WTC11 (cell line): ENCODE measurements around the gene SYPL1. TPM values are rescaled to one million over a fixed set of nuclear protein-coding genes. Genes with fewer than 3 reads are reported as not detected.

Experiments used
- ATAC-seq: fragments of 200-7000 bp; cut with Tn5 transposase; 2 replicates; pipeline ENCODE4 v1.10.0; 2021; ENCODE audit warnings: mild to moderate bottlenecking, moderate library complexity
- CTCF ChIA-PET: fragments of 300-600 bp; sonication (Branson Sonifier 250); formaldehyde crosslinking; loops from one replicate; lab custom pipeline; 2021; ENCODE audit warnings: antibody characterized with exemption; lab: Charles Lee
- POLR2A ChIA-PET: fragments of 350-600 bp; sonication (Branson Sonifier 250); formaldehyde crosslinking; loops from one replicate; lab custom pipeline; 2021; ENCODE audit warnings: antibody characterized with exemption; lab: Charles Lee
- DNase-seq: peaks from one replicate; pipeline ENCODE4 v3.0.0; 2021; ENCODE audit warnings: low spot score
- H3K27ac Mint-ChIP-seq: 2 replicates; pipeline ENCODE4 v1.8.0; 2021; ENCODE audit warnings: mixed read lengths
- H3K27me3 Mint-ChIP-seq: 2 replicates; pipeline ENCODE4 v1.8.0; 2021; ENCODE audit warnings: low read depth, mild to moderate bottlenecking, moderate library complexity, mixed read lengths
- H3K36me3 Mint-ChIP-seq: 2 replicates; pipeline ENCODE4 v1.8.0; 2021; ENCODE audit warnings: mixed read lengths
- H3K4me1 Mint-ChIP-seq: 2 replicates; pipeline ENCODE4 v1.8.0; 2022; ENCODE audit warnings: mixed read lengths
- H3K4me3 Mint-ChIP-seq: 2 replicates; pipeline ENCODE4 v1.8.0; 2021; ENCODE audit warnings: mild to moderate bottlenecking, moderate library complexity, mixed read lengths
- H3K9me3 Mint-ChIP-seq: 2 replicates; pipeline ENCODE4 v1.8.0; 2021; ENCODE audit warnings: mixed read lengths
- ATF1 ChIP-seq: sonication (generic); formaldehyde crosslinking; IDR thresholded peaks from 2 replicates; pipeline ENCODE4 v1.8.1; 2023; ENCODE audit warnings: mild to moderate bottlenecking, moderate library complexity, missing genetic modification reagents
- GABPB1 ChIP-seq: sonication (generic); formaldehyde crosslinking; IDR thresholded peaks from 2 replicates; pipeline ENCODE4 v1.8.1; 2023; ENCODE audit warnings: mild to moderate bottlenecking, missing genetic modification reagents
- IRF2 ChIP-seq: sonication (generic); formaldehyde crosslinking; IDR thresholded peaks from 2 replicates; pipeline ENCODE4 v1.8.0; 2022; ENCODE audit warnings: low read depth, missing genetic modification reagents, borderline replicate concordance
- MXD4 ChIP-seq: fragments of 250-450 bp; sonication (Bioruptor Pico); IDR thresholded peaks from 2 replicates; pipeline ENCODE4 v1.8.0; 2021; ENCODE audit warnings: mild to moderate bottlenecking, moderate library complexity, borderline replicate concordance
- MYBL2 ChIP-seq: sonication (generic); formaldehyde crosslinking; IDR thresholded peaks from 2 replicates; pipeline ENCODE4 v1.8.1; 2023; ENCODE audit warnings: mild to moderate bottlenecking, moderate library complexity, missing genetic modification reagents
- NFE2L1 ChIP-seq: sonication (generic); formaldehyde crosslinking; IDR thresholded peaks from 2 replicates; pipeline ENCODE4 v1.8.1; 2023; ENCODE audit warnings: missing genetic modification reagents
- RELA ChIP-seq: sonication (generic); formaldehyde crosslinking; IDR thresholded peaks from 2 replicates; pipeline ENCODE4 v1.8.1; 2022; ENCODE audit warnings: missing genetic modification reagents, mild to moderate bottlenecking, borderline replicate concordance
- SMAD4 ChIP-seq: sonication (generic); formaldehyde crosslinking; IDR thresholded peaks from 2 replicates; pipeline ENCODE4 v1.8.0; 2022; ENCODE audit warnings: mild to moderate bottlenecking, missing genetic modification reagents
- SOX15 ChIP-seq: fragments of 250-450 bp; sonication (Bioruptor Pico); IDR thresholded peaks from 2 replicates; pipeline ENCODE4 v1.9.0; 2021; ENCODE audit warnings: mild to moderate bottlenecking
- TCF7 ChIP-seq: sonication (generic); formaldehyde crosslinking; IDR thresholded peaks from 2 replicates; pipeline ENCODE4 v1.8.0; 2022; ENCODE audit warnings: mild to moderate bottlenecking, low read depth, missing genetic modification reagents, moderate library complexity
- ZNF121 ChIP-seq: sonication (generic); formaldehyde crosslinking; IDR thresholded peaks from 2 replicates; pipeline ENCODE4 v1.8.0; 2023; ENCODE audit warnings: missing genetic modification reagents
- ZNF138 ChIP-seq: sonication (generic); formaldehyde crosslinking; conservative IDR thresholded peaks from 2 replicates; pipeline ENCODE4 v1.8.1; 2022; ENCODE audit warnings: mild to moderate bottlenecking, moderate library complexity, missing genetic modification reagents
- ZNF232 ChIP-seq: sonication (generic); formaldehyde crosslinking; IDR thresholded peaks from 2 replicates; pipeline ENCODE4 v1.8.0; 2022; ENCODE audit warnings: mild to moderate bottlenecking, missing genetic modification reagents
- ZNF416 ChIP-seq: fragments of 250-450 bp; sonication (Bioruptor Pico); IDR thresholded peaks from 2 replicates; pipeline ENCODE4 v1.9.0; 2021; ENCODE audit warnings: mild to moderate bottlenecking, inconsistent platforms
- total RNA-seq: library from RNA; stranded (reverse); gene quantifications from 3 replicates; pipeline ENCODE4 v1.2.3, GENCODE V29; 2021
- TF ChIP-seq, protein P1 (sequence below): fragments of 200-600 bp; IDR thresholded peaks from 2 replicates; pipeline ENCODE4 v1.8.0; 2022; ENCODE audit warnings: antibody characterized with exemption
- TF ChIP-seq, protein P2 (sequence below): sonication (generic); formaldehyde crosslinking; IDR thresholded peaks from 2 replicates; pipeline ENCODE4 v1.8.1; 2022; ENCODE audit warnings: low read depth, missing genetic modification reagents, borderline replicate concordance
- TF ChIP-seq, protein P3 (sequence below): sonication (generic); formaldehyde crosslinking; IDR thresholded peaks from 2 replicates; pipeline ENCODE4 v1.8.1; 2022; ENCODE audit warnings: low read depth, mild to moderate bottlenecking, moderate library complexity, missing genetic modification reagents, borderline replicate concordance
- TF ChIP-seq, protein P4 (sequence below): sonication (generic); formaldehyde crosslinking; IDR thresholded peaks from 2 replicates; pipeline ENCODE4 v1.8.0; 2023; ENCODE audit warnings: missing genetic modification reagents, mild to moderate bottlenecking, borderline replicate concordance
- TF ChIP-seq, protein P5 (sequence below): sonication (generic); formaldehyde crosslinking; IDR thresholded peaks from 2 replicates; pipeline ENCODE4 v1.8.0; 2022; ENCODE audit warnings: mild to moderate bottlenecking, missing genetic modification reagents
- TF ChIP-seq, protein P6 (sequence below): fragments of 250-450 bp; sonication (Bioruptor Pico); IDR thresholded peaks from 2 replicates; pipeline ENCODE4 v1.8.0; 2021; ENCODE audit warnings: mild to moderate bottlenecking
- TF ChIP-seq, protein P7 (sequence below): sonication (generic); formaldehyde crosslinking; IDR thresholded peaks from 2 replicates; pipeline ENCODE4 v1.8.0; 2022; ENCODE audit warnings: mild to moderate bottlenecking, missing genetic modification reagents

Gene SYPL1
- total RNA-seq, 1 experiment from 2014 or later = 54.8 TPM

DNA sequence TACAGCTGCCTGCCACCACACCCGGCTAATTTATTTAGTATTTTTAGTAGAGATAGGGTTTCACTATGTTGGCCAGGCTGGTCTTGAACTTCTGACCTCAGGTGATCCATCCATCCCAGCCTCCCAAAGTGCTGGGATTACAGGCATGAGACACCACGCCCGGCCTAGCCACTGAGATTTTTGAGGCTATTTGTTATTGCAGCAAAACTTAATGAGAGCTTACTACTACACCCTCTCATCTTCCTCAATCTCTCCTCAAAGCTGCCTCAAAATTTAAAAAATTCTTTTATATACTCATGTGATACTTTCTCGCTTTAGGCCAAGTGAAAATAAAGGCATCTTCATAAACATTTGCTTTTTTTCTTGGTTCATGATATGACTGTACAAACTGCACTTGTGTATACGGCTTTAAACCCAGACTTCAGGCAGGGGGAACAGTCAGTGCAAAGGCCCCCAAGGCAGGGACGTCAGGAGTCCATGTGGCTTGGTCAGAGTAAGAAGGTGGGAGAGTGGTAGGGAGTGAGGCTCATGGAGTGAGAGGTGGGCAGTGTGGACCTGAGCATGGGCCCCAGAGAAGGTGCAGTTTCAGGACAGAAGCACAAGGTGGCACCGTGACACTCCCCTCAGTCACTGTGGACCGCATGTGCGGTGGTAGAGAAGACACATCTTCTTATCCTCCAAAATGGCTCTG is 55.5 kb downstream of the SYPL1 start (continued):
- TF ChIP-seq, protein P1, sequence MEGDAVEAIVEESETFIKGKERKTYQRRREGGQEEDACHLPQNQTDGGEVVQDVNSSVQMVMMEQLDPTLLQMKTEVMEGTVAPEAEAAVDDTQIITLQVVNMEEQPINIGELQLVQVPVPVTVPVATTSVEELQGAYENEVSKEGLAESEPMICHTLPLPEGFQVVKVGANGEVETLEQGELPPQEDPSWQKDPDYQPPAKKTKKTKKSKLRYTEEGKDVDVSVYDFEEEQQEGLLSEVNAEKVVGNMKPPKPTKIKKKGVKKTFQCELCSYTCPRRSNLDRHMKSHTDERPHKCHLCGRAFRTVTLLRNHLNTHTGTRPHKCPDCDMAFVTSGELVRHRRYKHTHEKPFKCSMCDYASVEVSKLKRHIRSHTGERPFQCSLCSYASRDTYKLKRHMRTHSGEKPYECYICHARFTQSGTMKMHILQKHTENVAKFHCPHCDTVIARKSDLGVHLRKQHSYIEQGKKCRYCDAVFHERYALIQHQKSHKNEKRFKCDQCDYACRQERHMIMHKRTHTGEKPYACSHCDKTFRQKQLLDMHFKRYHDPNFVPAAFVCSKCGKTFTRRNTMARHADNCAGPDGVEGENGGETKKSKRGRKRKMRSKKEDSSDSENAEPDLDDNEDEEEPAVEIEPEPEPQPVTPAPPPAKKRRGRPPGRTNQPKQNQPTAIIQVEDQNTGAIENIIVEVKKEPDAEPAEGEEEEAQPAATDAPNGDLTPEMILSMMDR = peak; percentile 64
- TF ChIP-seq, protein P2, sequence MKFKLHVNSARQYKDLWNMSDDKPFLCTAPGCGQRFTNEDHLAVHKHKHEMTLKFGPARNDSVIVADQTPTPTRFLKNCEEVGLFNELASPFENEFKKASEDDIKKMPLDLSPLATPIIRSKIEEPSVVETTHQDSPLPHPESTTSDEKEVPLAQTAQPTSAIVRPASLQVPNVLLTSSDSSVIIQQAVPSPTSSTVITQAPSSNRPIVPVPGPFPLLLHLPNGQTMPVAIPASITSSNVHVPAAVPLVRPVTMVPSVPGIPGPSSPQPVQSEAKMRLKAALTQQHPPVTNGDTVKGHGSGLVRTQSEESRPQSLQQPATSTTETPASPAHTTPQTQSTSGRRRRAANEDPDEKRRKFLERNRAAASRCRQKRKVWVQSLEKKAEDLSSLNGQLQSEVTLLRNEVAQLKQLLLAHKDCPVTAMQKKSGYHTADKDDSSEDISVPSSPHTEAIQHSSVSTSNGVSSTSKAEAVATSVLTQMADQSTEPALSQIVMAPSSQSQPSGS (CRISPR knock-in tag) = no peak
- no peak for TF ChIP-seq MXD4
- TF ChIP-seq, all 79 proteins: peak for 2

DNA sequence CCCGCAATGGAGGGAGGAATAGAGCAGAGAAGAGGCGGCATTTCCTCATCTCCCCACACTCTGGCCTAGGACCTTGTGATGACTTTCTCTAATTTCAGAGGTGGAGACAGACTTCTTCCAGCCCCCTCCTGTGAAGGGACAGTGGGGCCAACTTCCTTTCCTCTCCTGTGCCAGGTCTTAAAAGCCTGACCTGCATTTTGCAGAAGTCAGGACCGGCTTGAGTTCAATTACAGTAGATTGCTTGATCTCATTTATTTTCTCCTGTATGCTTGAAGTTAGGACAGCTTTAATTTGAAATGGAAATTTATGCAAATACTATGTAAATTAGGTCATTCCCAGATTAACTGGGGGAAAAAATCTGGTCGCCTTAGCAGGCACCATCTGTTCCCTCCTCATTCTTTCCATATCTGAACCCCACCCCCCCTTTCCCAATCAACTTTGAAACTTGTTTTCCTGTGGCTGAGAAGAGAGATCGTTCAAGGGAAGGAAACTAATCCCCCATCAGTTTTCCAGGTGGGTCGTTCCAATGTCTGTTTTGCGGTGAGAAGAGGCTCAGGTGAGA is 57.1 kb downstream of the SYPL1 start:
- Mint-ChIP-seq H3K27me3 (peaks cover 3% of the 10 kb centered on the region), H3K4me1 (peaks cover 25% of the 10 kb centered on the region), H3K27ac (peak overlapping the region; percentile 83), H3K4me3 (no peak overlapping the region)
- no peak for DNase-seq
- ChIA-PET CTCF (interaction anchor here (1.1 to 4.4 kb wide), 2 partner anchors 64 to 99 kb away, joined by 3 to 44 read pairs; no protein-coding TSS in a partner anchor), POLR2A (no interaction called here)
- TF ChIP-seq SOX15 (CRISPR knock-in tag) (no peak), GABPB1 (no peak), TCF7 (CRISPR knock-in tag) (no peak), ZNF121 (CRISPR knock-in tag) (no peak), ZNF232 (CRISPR knock-in tag) (no peak), NFE2L1 (CRISPR knock-in tag) (no peak), IRF2 (no peak), RELA (CRISPR knock-in tag) (no peak), ATF1 (no peak), ZNF416 (no peak), MYBL2 (CRISPR knock-in tag) (no peak), SMAD4 (CRISPR knock-in tag) (no peak), ZNF138 (CRISPR knock-in tag) (no peak)
- TF ChIP-seq, protein P3, sequence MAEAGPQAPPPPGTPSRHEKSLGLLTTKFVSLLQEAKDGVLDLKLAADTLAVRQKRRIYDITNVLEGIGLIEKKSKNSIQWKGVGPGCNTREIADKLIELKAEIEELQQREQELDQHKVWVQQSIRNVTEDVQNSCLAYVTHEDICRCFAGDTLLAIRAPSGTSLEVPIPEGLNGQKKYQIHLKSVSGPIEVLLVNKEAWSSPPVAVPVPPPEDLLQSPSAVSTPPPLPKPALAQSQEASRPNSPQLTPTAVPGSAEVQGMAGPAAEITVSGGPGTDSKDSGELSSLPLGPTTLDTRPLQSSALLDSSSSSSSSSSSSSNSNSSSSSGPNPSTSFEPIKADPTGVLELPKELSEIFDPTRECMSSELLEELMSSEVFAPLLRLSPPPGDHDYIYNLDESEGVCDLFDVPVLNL (CRISPR knock-in tag) = no peak
- TF ChIP-seq, protein P4, sequence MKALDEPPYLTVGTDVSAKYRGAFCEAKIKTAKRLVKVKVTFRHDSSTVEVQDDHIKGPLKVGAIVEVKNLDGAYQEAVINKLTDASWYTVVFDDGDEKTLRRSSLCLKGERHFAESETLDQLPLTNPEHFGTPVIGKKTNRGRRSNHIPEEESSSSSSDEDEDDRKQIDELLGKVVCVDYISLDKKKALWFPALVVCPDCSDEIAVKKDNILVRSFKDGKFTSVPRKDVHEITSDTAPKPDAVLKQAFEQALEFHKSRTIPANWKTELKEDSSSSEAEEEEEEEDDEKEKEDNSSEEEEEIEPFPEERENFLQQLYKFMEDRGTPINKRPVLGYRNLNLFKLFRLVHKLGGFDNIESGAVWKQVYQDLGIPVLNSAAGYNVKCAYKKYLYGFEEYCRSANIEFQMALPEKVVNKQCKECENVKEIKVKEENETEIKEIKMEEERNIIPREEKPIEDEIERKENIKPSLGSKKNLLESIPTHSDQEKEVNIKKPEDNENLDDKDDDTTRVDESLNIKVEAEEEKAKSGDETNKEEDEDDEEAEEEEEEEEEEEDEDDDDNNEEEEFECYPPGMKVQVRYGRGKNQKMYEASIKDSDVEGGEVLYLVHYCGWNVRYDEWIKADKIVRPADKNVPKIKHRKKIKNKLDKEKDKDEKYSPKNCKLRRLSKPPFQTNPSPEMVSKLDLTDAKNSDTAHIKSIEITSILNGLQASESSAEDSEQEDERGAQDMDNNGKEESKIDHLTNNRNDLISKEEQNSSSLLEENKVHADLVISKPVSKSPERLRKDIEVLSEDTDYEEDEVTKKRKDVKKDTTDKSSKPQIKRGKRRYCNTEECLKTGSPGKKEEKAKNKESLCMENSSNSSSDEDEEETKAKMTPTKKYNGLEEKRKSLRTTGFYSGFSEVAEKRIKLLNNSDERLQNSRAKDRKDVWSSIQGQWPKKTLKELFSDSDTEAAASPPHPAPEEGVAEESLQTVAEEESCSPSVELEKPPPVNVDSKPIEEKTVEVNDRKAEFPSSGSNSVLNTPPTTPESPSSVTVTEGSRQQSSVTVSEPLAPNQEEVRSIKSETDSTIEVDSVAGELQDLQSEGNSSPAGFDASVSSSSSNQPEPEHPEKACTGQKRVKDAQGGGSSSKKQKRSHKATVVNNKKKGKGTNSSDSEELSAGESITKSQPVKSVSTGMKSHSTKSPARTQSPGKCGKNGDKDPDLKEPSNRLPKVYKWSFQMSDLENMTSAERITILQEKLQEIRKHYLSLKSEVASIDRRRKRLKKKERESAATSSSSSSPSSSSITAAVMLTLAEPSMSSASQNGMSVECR = no peak
- TF ChIP-seq, protein P5, sequence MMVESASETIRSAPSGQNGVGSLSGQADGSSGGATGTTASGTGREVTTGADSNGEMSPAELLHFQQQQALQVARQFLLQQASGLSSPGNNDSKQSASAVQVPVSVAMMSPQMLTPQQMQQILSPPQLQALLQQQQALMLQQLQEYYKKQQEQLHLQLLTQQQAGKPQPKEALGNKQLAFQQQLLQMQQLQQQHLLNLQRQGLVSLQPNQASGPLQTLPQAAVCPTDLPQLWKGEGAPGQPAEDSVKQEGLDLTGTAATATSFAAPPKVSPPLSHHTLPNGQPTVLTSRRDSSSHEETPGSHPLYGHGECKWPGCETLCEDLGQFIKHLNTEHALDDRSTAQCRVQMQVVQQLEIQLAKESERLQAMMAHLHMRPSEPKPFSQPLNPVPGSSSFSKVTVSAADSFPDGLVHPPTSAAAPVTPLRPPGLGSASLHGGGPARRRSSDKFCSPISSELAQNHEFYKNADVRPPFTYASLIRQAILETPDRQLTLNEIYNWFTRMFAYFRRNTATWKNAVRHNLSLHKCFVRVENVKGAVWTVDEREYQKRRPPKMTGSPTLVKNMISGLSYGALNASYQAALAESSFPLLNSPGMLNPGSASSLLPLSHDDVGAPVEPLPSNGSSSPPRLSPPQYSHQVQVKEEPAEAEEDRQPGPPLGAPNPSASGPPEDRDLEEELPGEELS (CRISPR knock-in tag) = no peak
- TF ChIP-seq, protein P6, sequence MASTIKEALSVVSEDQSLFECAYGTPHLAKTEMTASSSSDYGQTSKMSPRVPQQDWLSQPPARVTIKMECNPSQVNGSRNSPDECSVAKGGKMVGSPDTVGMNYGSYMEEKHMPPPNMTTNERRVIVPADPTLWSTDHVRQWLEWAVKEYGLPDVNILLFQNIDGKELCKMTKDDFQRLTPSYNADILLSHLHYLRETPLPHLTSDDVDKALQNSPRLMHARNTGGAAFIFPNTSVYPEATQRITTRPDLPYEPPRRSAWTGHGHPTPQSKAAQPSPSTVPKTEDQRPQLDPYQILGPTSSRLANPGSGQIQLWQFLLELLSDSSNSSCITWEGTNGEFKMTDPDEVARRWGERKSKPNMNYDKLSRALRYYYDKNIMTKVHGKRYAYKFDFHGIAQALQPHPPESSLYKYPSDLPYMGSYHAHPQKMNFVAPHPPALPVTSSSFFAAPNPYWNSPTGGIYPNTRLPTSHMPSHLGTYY = no peak
- TF ChIP-seq, protein P7, sequence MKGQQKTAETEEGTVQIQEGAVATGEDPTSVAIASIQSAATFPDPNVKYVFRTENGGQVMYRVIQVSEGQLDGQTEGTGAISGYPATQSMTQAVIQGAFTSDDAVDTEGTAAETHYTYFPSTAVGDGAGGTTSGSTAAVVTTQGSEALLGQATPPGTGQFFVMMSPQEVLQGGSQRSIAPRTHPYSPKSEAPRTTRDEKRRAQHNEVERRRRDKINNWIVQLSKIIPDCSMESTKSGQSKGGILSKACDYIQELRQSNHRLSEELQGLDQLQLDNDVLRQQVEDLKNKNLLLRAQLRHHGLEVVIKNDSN = no peak
- TF ChIP-seq, all 79 proteins: peak for 0
- peaks cover 14% of the 10 kb centered on the region for H3K9me3 Mint-ChIP-seq
- ATAC-seq = peak; percentile 17
- H3K36me3 Mint-ChIP-seq = peaks cover 9% of the 10 kb centered on the region; the same call in 1 of the 2 replicates
